Keratinocyte (primary cell): ENCODE results near the gene TTC28. TPM values are rescaled to one million over a fixed set of nuclear protein-coding genes. Genes with fewer than 3 reads are reported as not detected.

Source experiments
- DNase-seq: peaks from one replicate; pipeline ENCODE4 v3.0.0-alpha.2; 2011; ENCODE audit warnings: low read depth, missing footprints, low spot score
- FAIRE-seq: peaks from 2 replicates; lab custom pipeline; 2011; peaks lifted over from hg19 to GRCh38; lab: Jason Lieb, UNC
- H2AFZ ChIP-seq: 2 replicates; pipeline ENCODE4 v1.6.0; 2012; ENCODE audit warnings: low read length, control low read depth, inconsistent platforms; ENCODE audit not compliant: control insufficient read depth
- H3K27ac ChIP-seq: 2 replicates; pipeline ENCODE4 v1.5.1; 2011; ENCODE audit warnings: low read length; ENCODE audit not compliant: control insufficient read depth, insufficient read depth
- H3K27me3 ChIP-seq: 3 replicates; pipeline ENCODE4 v1.6.0; 2011; ENCODE audit warnings: low read length; ENCODE audit not compliant: control insufficient read depth, insufficient read depth; ENCODE audit errors: extremely low read depth
- H3K36me3 ChIP-seq, 2 experiments: 2 replicates in 1 of 2; 3 replicates in 1 of 2; pipeline ENCODE4 v1.5.1; 2011; ENCODE audit warnings: low read length in 2 of 2, mild to moderate bottlenecking in 1 of 2; ENCODE audit not compliant: control insufficient read depth in 2 of 2, insufficient read depth in 2 of 2; ENCODE audit errors: extremely low read depth in 1 of 2
- H3K4me1 ChIP-seq: 3 replicates; pipeline ENCODE4 v1.5.1; 2011; ENCODE audit warnings: low read length; ENCODE audit not compliant: control insufficient read depth, insufficient read depth; ENCODE audit errors: extremely low read depth
- H3K4me2 ChIP-seq: 3 replicates; pipeline ENCODE4 v1.6.0; 2011; ENCODE audit warnings: low read depth, low read length; ENCODE audit not compliant: control insufficient read depth, insufficient read depth; ENCODE audit errors: extremely low read depth
- H3K4me3 ChIP-seq, 3 experiments: fragments of 200-600 bp in 1 of 3; sonication (generic) in 1 of 3; 2 replicates in 2 of 3; 3 replicates in 1 of 3; pipeline ENCODE4 v1.5.1; 2011 to 2016; ENCODE audit warnings: low read length in 3 of 3, mild to moderate bottlenecking in 3 of 3, control low read depth in 2 of 3, inconsistent platforms in 1 of 3, low read depth in 1 of 3, mixed read lengths in 1 of 3, mixed run types in 1 of 3, moderate library complexity in 1 of 3; ENCODE audit not compliant: control insufficient read depth in 2 of 3, insufficient read depth in 2 of 3; ENCODE audit errors: extremely low read depth in 1 of 3
- H3K79me2 ChIP-seq: 2 replicates; pipeline ENCODE4 v1.6.0; 2012; ENCODE audit warnings: low read length; ENCODE audit not compliant: control insufficient read depth, insufficient read depth
- H3K9ac ChIP-seq: 3 replicates; pipeline ENCODE4 v1.6.0; 2011; ENCODE audit warnings: low read length; ENCODE audit not compliant: control insufficient read depth, insufficient read depth; ENCODE audit errors: extremely low read depth
- H3K9me1 ChIP-seq: 3 replicates; pipeline ENCODE4 v1.6.0; 2011; ENCODE audit warnings: low read length; ENCODE audit not compliant: control insufficient read depth, insufficient read depth; ENCODE audit errors: extremely low read depth
- H3K9me3 ChIP-seq: 2 replicates; pipeline ENCODE4 v1.5.1; 2012; ENCODE audit warnings: low read depth, low read length; ENCODE audit not compliant: control insufficient read depth
- H4K20me1 ChIP-seq: 3 replicates; pipeline ENCODE4 v1.6.0; 2011; ENCODE audit warnings: low read length; ENCODE audit not compliant: control insufficient read depth, insufficient read depth; ENCODE audit errors: extremely low read depth
- CTCF ChIP-seq, 3 experiments: IDR thresholded peaks in 1 of 3; conservative IDR thresholded peaks in 1 of 3; optimal IDR thresholded peaks in 1 of 3; 2 replicates in 2 of 3; 3 replicates in 1 of 3; pipeline versions ENCODE3 to v1.5.1; 2011; ENCODE audit warnings: low read length in 3 of 3, mild to moderate bottlenecking in 3 of 3, moderate library complexity in 2 of 3, control low read depth in 1 of 3, inconsistent platforms in 1 of 3; ENCODE audit not compliant: insufficient read depth in 2 of 3; ENCODE audit errors: extremely low read depth in 1 of 3
- EZH2 ChIP-seq: IDR thresholded peaks from one replicate; pipeline ENCODE4 v1.6.1; 2012; ENCODE audit warnings: inconsistent platforms, mild to moderate bottlenecking, low read length, moderate library complexity
- dilution Hi-C: fragments of 300-500 bp; cut with MboI; formaldehyde crosslinking; loops from one replicate; pipeline ENCODE4 v1.7.0; 2020; ENCODE audit warnings: low sequenced_read_pairs; ENCODE audit not compliant: extremely low pct_ligation_motif_present
- polyA plus RNA-seq, 5 experiments: library from polyadenylated mRNA; depleted of rRNA in 3 of 5; stranded (reverse) in 3 of 5; stranded (forward) in 1 of 5; unstranded in 1 of 5; fragments of >200 nt; gene quantifications; 1 replicate in 1 of 5; 2 replicates in 3 of 5; 3 replicates in 1 of 5; pipeline versions ENCODE4 v1.2.1 to v1.2.3, GENCODE V29; 2011 to 2012; ENCODE audit warnings: missing spikeins in 2 of 5, low read depth in 1 of 5, low replicate concordance in 1 of 5

TTC28 gene
- polyA plus RNA-seq, 1 donor (not counting 4 experiments of a cell fraction or from before 2014, with no cell fraction given): 0.66 TPM

GRCh38 chr22:28097627-28098026 lies 582.0 kb downstream of the TTC28 start:
- FAIRE-seq: no peak

GRCh38 chr22:28096161-28096560 lies 583.5 kb downstream of the TTC28 start:
- no peak for DNase-seq
- H3K9me1 ChIP-seq: no peaks in the 10 kb centered on the region
- H3K79me2 ChIP-seq: no peaks in the 10 kb centered on the region
- no peak overlapping the region for H2AFZ ChIP-seq
- H3K36me3 ChIP-seq: no peaks in the 10 kb centered on the region
- no peaks in the 10 kb centered on the region for H4K20me1 ChIP-seq
- no peaks in the 10 kb centered on the region for H3K27me3 ChIP-seq
- no peaks in the 10 kb centered on the region for H3K4me1 ChIP-seq
- FAIRE-seq: no peak
- H3K9me3 ChIP-seq: no peaks in the 10 kb centered on the region
- dilution Hi-C loops: no loop called here
- no peak overlapping the region for H3K9ac ChIP-seq
- TF ChIP-seq CTCF (optimal IDR thresholded peaks at IDR 0.05 in 1 of 3, IDR thresholded peaks at IDR 0.05 in 1 of 3, conservative IDR thresholded peaks at IDR 0.05 in 1 of 3; ENCODE audit: extremely low read depth in 1 of 3, insufficient read depth in 2 of 3, low read length in 3 of 3): no peak
- no peak for TF ChIP-seq EZH2
- no peak overlapping the region for H3K27ac ChIP-seq
- no peak overlapping the region for H3K4me3 ChIP-seq
- no peak overlapping the region for H3K4me2 ChIP-seq

More at GRCh38 chr22:28097627-28098026, 582.0 kb downstream of the TTC28 start:
- no peak overlapping the region for H3K9ac ChIP-seq
- dilution Hi-C loops: no loop called here
- TF ChIP-seq EZH2 (no peak), CTCF (optimal IDR thresholded peaks at IDR 0.05 in 1 of 3, IDR thresholded peaks at IDR 0.05 in 1 of 3, conservative IDR thresholded peaks at IDR 0.05 in 1 of 3; ENCODE audit: extremely low read depth in 1 of 3, insufficient read depth in 2 of 3, low read length in 3 of 3) (no peak)
- no peaks in the 10 kb centered on the region for H4K20me1 ChIP-seq
- H3K4me3 ChIP-seq: no peak overlapping the region
- no peaks in the 10 kb centered on the region for H3K9me1 ChIP-seq
- H3K4me1 ChIP-seq: no peaks in the 10 kb centered on the region
- no peak overlapping the region for H3K4me2 ChIP-seq
- H3K27ac ChIP-seq: no peak overlapping the region
- H3K9me3 ChIP-seq: no peaks in the 10 kb centered on the region
- H3K36me3 ChIP-seq: no peaks in the 10 kb centered on the region
- H3K27me3 ChIP-seq: no peaks in the 10 kb centered on the region
- H2AFZ ChIP-seq: no peak overlapping the region
- DNase-seq: no peak
- H3K79me2 ChIP-seq: no peaks in the 10 kb centered on the region
